GM19193 (cell line): ENCODE measurements around the gene ARHGAP45.

Experiments
- POLR2A ChIP-seq: IDR thresholded peaks from 4 replicates; pipeline ENCODE4 v1.6.1; 2011; ENCODE audit not compliant: insufficient read depth, insufficient read length; ENCODE audit errors: extremely low read depth

Gene ARHGAP45

DNA sequence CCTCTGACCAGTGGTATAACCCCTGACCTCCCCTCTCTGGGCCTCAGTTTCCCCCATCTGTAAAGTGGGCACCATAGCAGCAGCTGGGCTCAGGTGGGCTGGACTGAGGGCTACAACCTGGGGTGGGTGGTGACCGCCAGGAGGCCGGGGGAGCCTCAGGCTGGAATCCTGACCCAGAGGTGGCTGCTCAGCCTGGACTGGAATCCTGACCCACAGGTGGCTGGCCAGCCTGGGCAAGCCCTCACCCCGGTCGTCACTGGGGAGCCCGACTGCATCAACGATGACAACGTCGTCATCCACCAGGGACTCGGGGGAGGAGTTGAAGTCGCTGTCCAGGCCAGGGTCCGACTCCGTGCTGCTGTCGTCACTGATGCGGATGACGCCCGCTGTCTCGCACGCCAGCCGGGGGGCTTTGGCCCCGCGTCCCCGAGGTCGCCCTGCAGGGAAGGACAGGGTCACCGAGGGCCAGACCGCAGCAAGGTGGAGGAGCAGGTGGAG is 47.1 kb downstream of the ARHGAP45 start:
- peak; percentile 5 for TF ChIP-seq POLR2A

DNA sequence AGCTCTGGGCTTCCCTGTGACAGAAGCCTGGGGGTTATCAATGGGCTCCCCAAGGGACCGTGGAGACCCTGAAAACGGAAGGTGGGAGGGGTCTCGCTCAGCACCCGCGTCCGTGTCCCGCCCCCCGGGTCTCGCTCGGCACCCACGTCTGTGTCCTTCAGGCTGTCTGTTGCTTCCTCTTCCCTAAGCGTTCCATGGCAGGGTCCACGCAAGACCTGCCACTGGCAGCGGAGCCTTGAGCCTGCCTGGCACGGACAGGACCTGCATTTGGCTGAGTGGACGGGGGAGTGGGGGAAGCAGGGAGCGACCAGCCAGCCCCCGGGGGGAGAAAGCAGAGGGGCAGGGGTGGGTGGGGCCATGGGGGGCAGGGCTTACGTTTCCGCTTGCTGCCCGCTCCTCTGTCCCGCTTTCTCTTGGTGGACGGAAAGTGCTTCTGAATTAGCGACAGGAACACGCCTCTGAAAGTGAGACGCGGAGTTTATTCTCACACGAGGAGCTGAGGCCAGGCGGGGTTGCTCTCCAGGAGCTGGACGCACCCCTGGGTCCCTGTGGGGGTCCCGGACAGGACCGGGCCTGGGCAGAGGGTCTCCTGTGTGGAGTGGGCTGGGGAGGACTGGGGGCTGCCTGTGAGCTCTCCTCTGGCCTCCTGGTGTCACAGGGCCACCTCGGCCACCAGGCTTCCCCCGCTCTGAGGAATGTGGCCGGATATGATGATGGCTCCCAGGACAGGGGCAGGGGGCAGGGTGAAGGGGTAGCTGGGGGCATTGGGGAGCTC is 48.9 kb downstream of the ARHGAP45 start:
- no peak for TF ChIP-seq POLR2A

DNA sequence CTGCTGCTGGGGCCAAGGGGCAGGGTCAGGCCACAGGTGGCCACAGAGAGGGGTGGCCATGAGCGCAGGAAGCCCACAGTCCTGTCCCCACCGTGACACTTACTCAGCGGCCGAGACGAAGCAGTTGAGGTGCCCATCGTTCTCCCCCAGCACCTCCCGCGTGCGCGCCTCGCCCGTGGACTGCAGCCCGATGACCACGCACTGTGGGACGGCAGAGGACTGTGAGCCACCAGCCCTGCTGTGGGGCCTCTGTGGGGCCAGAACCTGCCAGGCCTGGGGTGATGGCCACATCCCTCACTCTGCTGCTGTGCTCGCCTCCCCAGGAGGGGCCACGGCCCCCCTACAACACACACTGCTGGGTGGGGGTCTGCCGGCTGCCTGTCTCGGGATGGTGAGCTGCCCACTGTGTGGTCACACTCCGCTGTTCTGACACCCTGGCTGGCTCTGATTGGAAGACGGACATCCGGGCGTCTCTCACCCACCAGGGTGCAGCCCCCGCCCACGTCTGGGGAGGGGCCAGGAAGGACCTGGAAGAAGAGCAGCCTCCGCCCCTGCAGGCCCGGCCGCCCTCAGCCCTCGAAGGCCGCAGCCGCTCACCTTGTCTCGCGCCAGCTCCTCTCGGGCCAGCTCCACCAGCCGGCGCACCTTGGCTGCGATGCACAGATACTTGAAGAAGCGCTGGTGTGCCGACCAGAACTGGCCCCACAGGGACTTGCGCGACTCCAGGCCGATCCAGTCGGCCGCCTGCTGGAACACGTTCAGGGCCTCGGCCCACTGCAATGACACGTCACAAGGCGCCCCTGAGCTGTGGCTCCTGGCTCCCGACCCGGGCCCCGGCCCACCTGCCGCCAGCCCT is 50.0 kb downstream of the ARHGAP45 start:
- no peak for TF ChIP-seq POLR2A

DNA sequence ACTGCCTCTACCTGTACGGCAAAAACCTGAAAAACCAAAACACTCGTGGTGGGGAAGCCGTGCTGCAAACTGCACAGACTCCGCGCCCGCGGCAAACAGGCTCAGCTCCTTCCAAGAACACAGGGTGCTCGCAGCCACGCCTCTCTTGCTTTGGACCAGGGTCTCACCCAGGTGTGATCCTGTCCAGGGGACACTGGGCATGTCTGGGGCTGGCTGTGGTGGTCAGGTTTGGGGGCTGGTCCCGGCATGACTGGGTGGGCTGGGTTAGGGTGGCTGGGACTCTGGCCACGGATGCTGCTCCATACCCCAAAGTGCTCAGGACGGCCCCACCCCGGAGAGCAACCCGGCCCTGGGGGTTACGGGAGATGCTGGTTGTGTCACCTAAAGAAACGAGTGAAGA is 50.7 kb downstream of the ARHGAP45 start:
- no peak for TF ChIP-seq POLR2A

DNA sequence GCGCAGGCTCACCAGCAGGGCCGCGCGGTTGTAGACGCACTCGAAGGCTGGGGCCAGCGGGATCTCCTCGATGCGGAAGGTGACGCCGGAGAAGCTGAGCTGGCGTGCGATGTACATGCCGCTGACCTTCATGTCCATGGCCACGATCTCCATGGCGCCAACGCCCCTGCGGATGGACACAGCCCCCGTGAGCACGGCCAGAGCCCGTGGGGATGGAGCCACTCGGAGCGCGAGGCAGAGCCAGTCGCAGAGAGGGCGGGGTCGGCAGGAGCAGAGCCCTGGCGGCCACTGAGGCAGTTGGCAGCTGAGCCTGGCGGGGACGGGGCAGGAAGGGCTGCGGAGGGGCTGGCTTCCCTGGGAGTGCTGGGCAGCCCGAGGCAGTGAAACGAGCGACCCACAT is 52.0 kb downstream of the ARHGAP45 start:
- TF ChIP-seq POLR2A = no peak

DNA sequence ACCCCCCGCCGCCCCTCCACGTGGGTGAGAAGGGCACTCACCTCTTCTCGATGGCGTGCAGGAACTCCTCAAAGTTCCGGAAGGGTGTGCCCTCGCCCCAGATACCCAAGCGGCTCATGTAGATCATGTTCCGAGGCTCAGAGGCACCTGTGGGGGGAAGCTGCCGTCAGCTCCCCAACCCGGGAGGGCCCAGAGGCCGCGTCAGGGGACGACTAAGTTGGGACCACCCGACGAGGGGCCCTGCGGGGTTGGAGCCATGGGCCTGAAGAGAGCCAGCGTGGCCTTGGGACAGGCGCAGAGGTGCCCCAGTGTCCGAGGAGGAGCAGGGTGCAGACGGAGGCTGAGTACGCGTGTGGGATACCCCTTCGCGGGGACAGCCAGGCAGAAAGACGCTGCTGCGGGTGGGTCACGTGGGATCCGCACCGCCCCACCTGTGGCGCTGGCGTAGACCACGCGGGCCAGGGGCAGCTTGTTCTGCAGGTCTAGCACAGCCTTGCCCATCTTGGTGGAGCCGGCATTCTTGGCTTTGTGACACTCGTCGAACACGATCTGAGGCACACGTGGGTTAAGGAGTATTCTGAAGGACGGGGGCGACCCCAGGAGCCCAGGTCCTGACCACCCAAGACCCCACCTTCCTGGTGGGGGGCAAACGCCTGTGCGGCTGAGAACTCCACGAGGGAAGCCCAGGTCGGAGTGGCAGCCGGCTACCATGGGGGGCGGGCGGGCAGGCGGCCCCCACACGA is 52.7 kb downstream of the ARHGAP45 start:
- no peak for TF ChIP-seq POLR2A

DNA sequence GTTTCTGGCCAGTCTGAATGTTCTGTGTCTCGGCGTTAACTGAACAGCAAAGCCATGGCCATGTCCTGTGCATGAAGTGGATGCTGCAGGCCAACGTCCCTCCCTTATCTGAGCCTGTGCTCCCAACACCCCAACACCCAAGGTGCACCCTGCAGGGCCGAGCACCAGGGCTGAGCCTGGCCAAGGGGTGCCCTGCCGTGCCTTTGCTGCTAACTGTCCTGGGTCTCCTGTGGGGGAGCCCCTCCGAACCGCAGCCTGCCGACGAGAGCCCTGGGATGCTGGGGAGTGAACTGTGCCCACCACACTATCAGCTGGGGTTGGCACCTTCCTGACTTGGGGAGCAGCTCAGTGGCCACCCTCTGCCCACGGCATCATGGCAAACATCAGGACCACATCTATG is 54.4 kb downstream of the ARHGAP45 start:
- no peak for TF ChIP-seq POLR2A

DNA sequence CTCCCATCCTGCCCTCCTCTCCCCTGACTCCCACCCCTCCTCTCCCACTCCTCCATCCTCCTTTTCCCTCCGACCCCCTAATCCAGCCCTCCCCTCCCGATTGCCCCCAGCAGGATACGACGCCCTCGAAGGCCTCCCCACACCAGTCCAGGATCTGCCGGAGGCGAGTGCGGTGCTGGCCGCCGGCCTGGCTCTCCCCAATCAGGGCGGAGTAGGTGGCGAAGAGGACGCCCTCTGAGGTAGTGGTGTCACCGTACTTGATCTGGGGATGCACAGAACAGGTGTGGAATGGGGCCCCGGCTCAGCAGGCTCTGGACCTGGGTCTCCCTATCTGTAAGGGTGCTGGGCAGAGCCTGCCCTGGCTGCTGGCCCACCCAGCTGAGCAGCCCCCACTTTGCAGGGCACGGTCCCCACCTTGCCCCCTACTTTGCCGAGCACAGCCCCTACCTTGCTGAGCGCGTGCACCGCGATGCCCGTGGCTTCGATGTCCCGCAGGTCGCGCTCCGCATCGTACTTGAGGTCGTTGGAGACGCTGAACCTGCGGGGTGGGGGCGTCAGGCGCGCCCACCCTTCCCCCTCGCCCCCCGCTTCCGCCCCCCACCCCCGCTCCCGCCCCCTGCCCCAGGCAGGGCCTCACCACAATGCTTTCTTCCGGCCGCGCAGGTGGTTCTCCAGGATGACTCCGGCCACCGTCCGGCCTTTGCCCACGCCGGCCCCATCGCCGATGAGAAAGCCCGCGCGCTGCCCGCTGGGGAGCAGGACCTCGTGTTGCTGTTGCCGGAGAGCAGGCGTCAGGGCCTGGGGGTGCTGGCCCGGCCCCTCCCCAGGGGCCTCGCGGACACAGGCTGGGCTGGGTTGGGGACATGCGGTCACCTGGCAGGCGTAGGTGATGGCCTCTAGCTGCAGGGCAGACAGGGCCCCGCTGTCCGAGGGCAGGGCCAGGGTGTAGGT is 55.3 kb downstream of the ARHGAP45 start:
- no peak for TF ChIP-seq POLR2A

DNA sequence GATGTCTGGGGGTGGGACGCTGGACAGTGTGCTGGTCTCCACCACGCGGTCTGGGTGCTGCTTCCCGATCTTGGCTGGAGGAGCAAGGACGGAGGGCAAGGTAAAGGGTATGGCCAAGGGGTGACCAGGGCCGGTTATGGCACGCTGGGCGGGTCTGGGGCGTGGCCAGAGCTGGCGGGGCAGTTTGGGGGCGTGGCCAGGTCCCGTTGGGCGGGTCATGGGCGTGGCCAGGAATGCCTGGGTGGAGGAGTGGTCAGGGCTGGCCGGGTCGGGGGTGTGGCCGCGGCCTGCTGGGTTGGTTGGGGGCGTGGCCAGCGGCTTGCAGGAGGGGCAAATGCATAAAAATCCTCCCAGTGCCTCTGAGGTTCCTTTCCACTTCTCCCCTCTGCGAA is 56.0 kb downstream of the ARHGAP45 start:
- TF ChIP-seq POLR2A = no peak

DNA sequence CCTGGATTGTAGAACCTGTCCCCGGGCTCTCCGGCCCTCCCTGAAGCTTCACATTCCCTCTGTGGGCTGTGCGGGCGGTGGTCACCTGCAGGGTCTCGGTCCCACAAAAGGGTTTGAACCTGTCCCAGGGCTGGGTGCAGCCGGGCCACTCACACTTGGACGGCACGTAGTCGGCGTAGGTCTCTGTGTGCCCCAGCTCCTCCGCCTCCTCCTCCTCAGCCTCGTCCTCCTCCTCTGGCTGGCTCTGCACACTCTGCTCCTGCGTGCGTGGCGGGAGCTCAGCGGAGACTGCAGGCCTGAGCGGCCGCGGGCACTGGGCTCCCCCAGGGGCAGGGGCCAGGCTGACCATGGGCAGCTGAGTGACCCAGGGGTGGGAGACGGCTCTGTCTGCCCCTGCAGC is 56.4 kb downstream of the ARHGAP45 start:
- TF ChIP-seq POLR2A = no peak

DNA sequence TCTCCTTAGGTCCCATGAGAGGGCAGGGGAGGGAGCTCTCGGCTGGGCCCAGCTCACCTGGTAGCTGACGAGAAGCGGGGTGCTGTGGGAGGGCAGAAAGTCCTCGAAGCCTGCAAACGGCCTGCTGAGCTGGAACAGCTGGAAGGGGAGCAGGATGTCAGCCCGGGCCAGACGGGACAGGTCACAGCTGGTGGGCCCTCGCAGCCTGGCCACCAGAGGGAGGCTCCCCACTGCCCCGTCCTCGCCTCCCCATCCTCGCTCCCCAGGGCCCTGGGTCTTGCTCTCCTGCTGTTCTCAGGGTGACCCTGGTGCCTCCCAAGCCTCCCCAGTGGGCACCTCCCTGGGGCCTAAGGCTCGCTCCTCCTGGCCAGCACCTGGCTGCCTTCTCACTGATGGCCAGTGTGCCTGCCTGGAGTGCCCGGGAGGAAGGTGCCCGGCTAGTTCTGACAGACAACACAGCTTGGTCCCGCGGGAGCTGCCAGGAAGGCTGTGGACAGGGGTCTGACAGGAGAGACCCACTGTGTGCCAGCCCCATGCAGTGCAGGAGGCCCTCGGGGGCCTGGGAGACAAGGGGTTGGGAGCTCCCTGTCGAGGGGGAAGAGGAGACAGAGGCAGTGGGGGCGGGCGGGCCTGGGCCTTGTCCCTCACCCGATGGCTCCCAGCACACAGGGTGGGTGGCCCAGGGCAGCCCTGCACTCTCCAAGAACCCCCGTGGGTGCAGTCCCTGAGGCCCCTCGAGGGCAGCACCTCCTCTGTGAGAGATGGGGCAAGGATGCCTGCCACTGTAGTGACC is 57.1 kb downstream of the ARHGAP45 start:
- TF ChIP-seq POLR2A = no peak

DNA sequence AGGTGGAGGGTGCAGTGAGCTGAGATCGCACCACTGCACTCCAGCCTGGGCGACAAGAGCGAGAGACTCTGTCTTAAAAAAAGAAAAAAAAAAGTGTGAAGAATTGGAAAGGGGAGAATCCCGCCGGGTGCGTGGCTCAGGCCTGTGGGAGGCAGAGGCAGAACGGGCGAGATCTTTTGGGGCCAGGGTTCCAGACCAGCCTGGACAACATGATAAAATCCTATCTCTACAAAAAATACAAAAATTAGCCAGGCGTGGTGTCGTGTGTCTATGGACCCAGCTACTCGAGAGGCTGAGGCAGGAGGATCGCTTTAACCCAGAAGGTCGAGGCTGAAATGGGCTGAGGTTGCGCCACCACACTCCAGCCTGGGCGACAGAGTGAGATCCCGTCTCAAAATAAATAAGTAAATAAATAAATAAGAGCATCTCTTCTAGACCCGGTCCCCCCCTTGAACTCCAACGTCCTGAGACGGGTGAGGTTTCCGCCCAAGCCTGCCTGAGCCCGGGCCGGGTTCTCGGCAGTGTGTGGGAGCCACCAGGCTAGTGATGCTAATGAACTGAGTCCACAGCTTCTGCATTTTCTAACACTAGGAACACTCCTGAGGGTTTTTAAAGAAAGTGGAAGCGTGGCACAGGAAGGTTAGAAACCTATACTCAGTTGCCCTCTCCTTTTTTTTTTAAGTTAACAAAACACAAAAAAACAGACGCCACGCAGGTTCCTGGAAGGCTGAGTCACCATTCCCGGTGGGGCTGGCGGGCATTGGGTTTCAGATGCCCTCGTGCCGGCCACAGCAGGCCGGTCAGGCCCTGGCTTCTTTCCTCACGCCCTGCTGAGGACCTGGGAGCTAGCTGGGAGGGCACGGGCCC is 58.9 kb downstream of the ARHGAP45 start:
- no peak for TF ChIP-seq POLR2A
